22Rv1 (cell line): ENCODE measurements around the gene MET.

ENCODE experiments used
- ZFX ChIP-seq: fragments of 450-650 bp; IDR thresholded peaks from 2 replicates; pipeline ENCODE4 v1.6.1; 2017; ENCODE audit warnings: antibody characterized with exemption, borderline replicate concordance
- TF ChIP-seq, protein P1 (sequence below): fragments of 450-650 bp; IDR thresholded peaks from 2 replicates; pipeline ENCODE4 v1.5.1; 2017; ENCODE audit warnings: mild to moderate bottlenecking

DNA sequence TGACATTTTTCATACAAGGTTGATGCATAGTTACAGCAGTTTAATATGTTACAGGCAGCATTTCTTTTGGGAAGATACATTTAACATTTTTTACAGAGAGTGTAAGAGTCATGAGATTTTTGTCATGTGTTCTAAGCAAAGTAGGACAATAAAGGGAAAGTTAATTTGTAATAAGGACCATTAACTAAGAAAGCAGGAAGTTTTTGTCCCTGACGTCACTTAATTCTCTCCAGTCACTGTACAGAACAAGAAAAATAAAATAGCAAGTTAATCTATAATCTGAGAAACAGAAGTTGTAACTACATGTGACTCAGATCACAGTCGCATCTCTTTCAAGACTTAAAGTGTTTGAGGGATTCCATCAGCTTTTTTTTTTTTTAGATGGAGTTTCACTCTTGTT lies 140.9 kb downstream of the MET start:
- TF ChIP-seq ZFX: no peak
- TF ChIP-seq, protein P1, sequence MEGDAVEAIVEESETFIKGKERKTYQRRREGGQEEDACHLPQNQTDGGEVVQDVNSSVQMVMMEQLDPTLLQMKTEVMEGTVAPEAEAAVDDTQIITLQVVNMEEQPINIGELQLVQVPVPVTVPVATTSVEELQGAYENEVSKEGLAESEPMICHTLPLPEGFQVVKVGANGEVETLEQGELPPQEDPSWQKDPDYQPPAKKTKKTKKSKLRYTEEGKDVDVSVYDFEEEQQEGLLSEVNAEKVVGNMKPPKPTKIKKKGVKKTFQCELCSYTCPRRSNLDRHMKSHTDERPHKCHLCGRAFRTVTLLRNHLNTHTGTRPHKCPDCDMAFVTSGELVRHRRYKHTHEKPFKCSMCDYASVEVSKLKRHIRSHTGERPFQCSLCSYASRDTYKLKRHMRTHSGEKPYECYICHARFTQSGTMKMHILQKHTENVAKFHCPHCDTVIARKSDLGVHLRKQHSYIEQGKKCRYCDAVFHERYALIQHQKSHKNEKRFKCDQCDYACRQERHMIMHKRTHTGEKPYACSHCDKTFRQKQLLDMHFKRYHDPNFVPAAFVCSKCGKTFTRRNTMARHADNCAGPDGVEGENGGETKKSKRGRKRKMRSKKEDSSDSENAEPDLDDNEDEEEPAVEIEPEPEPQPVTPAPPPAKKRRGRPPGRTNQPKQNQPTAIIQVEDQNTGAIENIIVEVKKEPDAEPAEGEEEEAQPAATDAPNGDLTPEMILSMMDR: no peak
